WTC11 (cell line): Measurements from ENCODE around the gene CD74. TPM values are rescaled to one million over a fixed set of nuclear protein-coding genes. Genes with fewer than 3 reads are reported as not detected.

ENCODE experiments used
- ATAC-seq: fragments of 200-7000 bp; cut with Tn5 transposase; 2 replicates; pipeline ENCODE4 v1.10.0; 2021; ENCODE audit warnings: mild to moderate bottlenecking, moderate library complexity
- CTCF ChIA-PET: fragments of 300-600 bp; sonication (Branson Sonifier 250); formaldehyde crosslinking; loops from one replicate; lab custom pipeline; 2021; ENCODE audit warnings: antibody characterized with exemption; lab: Charles Lee
- POLR2A ChIA-PET: fragments of 350-600 bp; sonication (Branson Sonifier 250); formaldehyde crosslinking; loops from one replicate; lab custom pipeline; 2021; ENCODE audit warnings: antibody characterized with exemption; lab: Charles Lee
- DNase-seq: peaks from one replicate; pipeline ENCODE4 v3.0.0; 2021; ENCODE audit warnings: low spot score
- H3K27ac Mint-ChIP-seq: 2 replicates; pipeline ENCODE4 v1.8.0; 2021; ENCODE audit warnings: mixed read lengths
- H3K27me3 Mint-ChIP-seq: 2 replicates; pipeline ENCODE4 v1.8.0; 2021; ENCODE audit warnings: low read depth, mild to moderate bottlenecking, moderate library complexity, mixed read lengths
- H3K36me3 Mint-ChIP-seq: 2 replicates; pipeline ENCODE4 v1.8.0; 2021; ENCODE audit warnings: mixed read lengths
- H3K4me1 Mint-ChIP-seq: 2 replicates; pipeline ENCODE4 v1.8.0; 2022; ENCODE audit warnings: mixed read lengths
- H3K4me3 Mint-ChIP-seq: 2 replicates; pipeline ENCODE4 v1.8.0; 2021; ENCODE audit warnings: mild to moderate bottlenecking, moderate library complexity, mixed read lengths
- H3K9me3 Mint-ChIP-seq: 2 replicates; pipeline ENCODE4 v1.8.0; 2021; ENCODE audit warnings: mixed read lengths
- ATF6 ChIP-seq: sonication (generic); formaldehyde crosslinking; IDR thresholded peaks from 2 replicates; pipeline ENCODE4 v1.8.1; 2023; ENCODE audit warnings: mild to moderate bottlenecking, missing genetic modification reagents
- CDX4 ChIP-seq: fragments of 250-450 bp; sonication (Bioruptor Pico); IDR thresholded peaks from 2 replicates; pipeline ENCODE4 v1.9.0; 2021; ENCODE audit warnings: moderate library complexity, mild to moderate bottlenecking, inconsistent platforms, borderline replicate concordance
- CTCF ChIP-seq: fragments of 200-600 bp; IDR thresholded peaks from 2 replicates; pipeline ENCODE4 v1.8.0; 2022; ENCODE audit warnings: antibody characterized with exemption
- E2F1 ChIP-seq: sonication (generic); formaldehyde crosslinking; IDR thresholded peaks from 2 replicates; pipeline ENCODE4 v1.8.0; 2022; ENCODE audit warnings: mild to moderate bottlenecking, missing genetic modification reagents
- E2F4 ChIP-seq: sonication (generic); formaldehyde crosslinking; IDR thresholded peaks from 2 replicates; pipeline ENCODE4 v1.8.1; 2022; ENCODE audit warnings: low read depth, mild to moderate bottlenecking, moderate library complexity, missing genetic modification reagents, borderline replicate concordance
- ELF4 ChIP-seq: sonication (generic); formaldehyde crosslinking; IDR thresholded peaks from 2 replicates; pipeline ENCODE4 v1.8.1; 2022; ENCODE audit warnings: low read depth, mild to moderate bottlenecking, moderate library complexity, missing genetic modification reagents
- FOXP4 ChIP-seq: sonication (generic); formaldehyde crosslinking; IDR thresholded peaks from 2 replicates; pipeline ENCODE4 v1.8.0; 2022; ENCODE audit warnings: mild to moderate bottlenecking, missing genetic modification reagents
- NR2C2 ChIP-seq: sonication (generic); formaldehyde crosslinking; IDR thresholded peaks from 2 replicates; pipeline ENCODE4 v1.8.0; 2022; ENCODE audit warnings: mild to moderate bottlenecking, missing genetic modification reagents
- PRRX2 ChIP-seq: fragments of 250-450 bp; sonication (Bioruptor Pico); IDR thresholded peaks from 2 replicates; pipeline ENCODE4 v1.8.0; 2021; ENCODE audit warnings: mild to moderate bottlenecking
- SP1 ChIP-seq: sonication (generic); formaldehyde crosslinking; conservative IDR thresholded peaks from 2 replicates; pipeline ENCODE4 v1.8.1; 2022; ENCODE audit warnings: missing genetic modification reagents
- TEAD4 ChIP-seq: sonication (generic); formaldehyde crosslinking; IDR thresholded peaks from 2 replicates; pipeline ENCODE4 v1.8.0; 2022; ENCODE audit warnings: mild to moderate bottlenecking, missing genetic modification reagents
- ZNF396 ChIP-seq: fragments of 250-450 bp; sonication (Bioruptor Pico); IDR thresholded peaks from 2 replicates; pipeline ENCODE4 v1.8.0; 2021; ENCODE audit warnings: mild to moderate bottlenecking, moderate library complexity, borderline replicate concordance
- ZNF512 ChIP-seq: sonication (generic); formaldehyde crosslinking; IDR thresholded peaks from 2 replicates; pipeline ENCODE4 v1.8.1; 2022; ENCODE audit warnings: missing genetic modification reagents, borderline replicate concordance
- total RNA-seq: library from RNA; stranded (reverse); gene quantifications from 3 replicates; pipeline ENCODE4 v1.2.3, GENCODE V29; 2021

CD74 gene
- total RNA-seq, 1 experiment from 2014 or later: 28.2 TPM

- TF ChIP-seq ZNF512 (CRISPR knock-in tag) (no peak), SP1 (no peak), ELF4 (no peak)
Measured at GRCh38 chr5:150395688-150395975, 17.1 kb downstream of the CD74 start (continued).

- no peaks in the 10 kb centered on the region for H3K27me3 Mint-ChIP-seq
- ATAC-seq (no peak), DNase-seq (no peak)
- no peaks in the 10 kb centered on the region for H3K9me3 Mint-ChIP-seq
- H3K4me1 Mint-ChIP-seq: no peaks in the 10 kb centered on the region
- CTCF ChIA-PET: interaction anchor here (0.5 to 1.1 kb wide), 3 partner anchors 16 to 55 kb away, joined by 3 to 7 read pairs (median 3); no protein-coding TSS in a partner anchor
- POLR2A ChIA-PET: no interaction called here
- no peak overlapping the region for H3K27ac Mint-ChIP-seq
- H3K4me3 Mint-ChIP-seq: no peak overlapping the region
- H3K36me3 Mint-ChIP-seq: peaks cover 76% of the 10 kb centered on the region
- TF ChIP-seq PRRX2 (no peak), E2F4 (CRISPR knock-in tag) (no peak), FOXP4 (CRISPR knock-in tag) (no peak), ATF6 (CRISPR knock-in tag) (no peak), NR2C2 (CRISPR knock-in tag) (no peak), CDX4 (CRISPR knock-in tag) (no peak)
Measured at GRCh38 chr5:150394912-150395687, 17.6 kb downstream of the CD74 start.

GRCh38 chr5:150394131-150394530, 18.6 kb downstream of the CD74 start:
- POLR2A ChIA-PET: no interaction called here
- Mint-ChIP-seq H3K4me3 (no peak overlapping the region), H3K9me3 (no peaks in the 10 kb centered on the region), H3K27ac (no peak overlapping the region), H3K36me3 (peaks cover 76% of the 10 kb centered on the region), H3K27me3 (no peaks in the 10 kb centered on the region), H3K4me1 (no peaks in the 10 kb centered on the region)
- ATAC-seq (no peak), DNase-seq (no peak)
- TF ChIP-seq E2F1 (CRISPR knock-in tag) (no peak), CTCF (no peak), NR2C2 (CRISPR knock-in tag) (no peak), ZNF396 (no peak), TEAD4 (CRISPR knock-in tag) (no peak)
- CTCF ChIA-PET: no interaction called here
